ENCODE data around the gene GNLY. TPM values are rescaled to one million over a fixed set of nuclear protein-coding genes. Genes with fewer than 3 reads are reported as not detected.

GNLY gene
- total RNA-seq, 1 experiment from 2014 or later = not detected

- no peaks in the 10 kb centered on the region for H3K9me3 Mint-ChIP-seq (ENCODE audit: unreplicated experiment)
- CTCF ChIA-PET = interaction anchor here (1.2 kb wide), 1 partner anchor 41 kb away, joined by 7 read pairs; no protein-coding TSS in a partner anchor
Measured at GRCh38 chr2:85666435-85667316, 27.5 kb upstream of the GNLY start.

DNA sequence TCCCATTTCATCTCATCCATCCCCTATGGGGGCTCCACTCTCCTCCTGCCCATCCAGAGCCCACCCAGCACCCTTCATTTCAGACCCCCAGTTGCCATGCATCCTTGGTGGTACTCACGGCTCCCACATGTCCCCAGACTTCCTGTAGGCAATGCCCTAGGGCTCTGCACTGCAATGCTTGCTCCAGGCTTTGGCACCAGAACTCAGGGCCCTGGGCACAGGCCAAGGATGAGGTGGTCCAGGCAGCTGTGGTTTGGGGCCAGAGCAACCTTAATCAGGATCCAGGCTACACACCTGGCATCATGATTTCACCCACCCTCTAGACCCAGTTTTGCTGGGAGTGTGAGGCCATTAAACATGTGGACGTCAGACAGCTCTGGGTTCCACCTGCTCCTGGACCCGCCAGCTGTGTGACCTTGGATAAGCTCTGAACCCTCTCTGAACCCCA lies 26.6 kb upstream of the GNLY start:
- DNase-seq = no peak
- Mint-ChIP-seq H3K4me1 (ENCODE audit: low read depth, unreplicated experiment) (no peaks in the 10 kb centered on the region), H3K27me3 (ENCODE audit: insufficient read depth, unreplicated experiment) (peaks cover 3% of the 10 kb centered on the region), H3K36me3 (ENCODE audit: insufficient read depth, unreplicated experiment) (peaks cover 12% of the 10 kb centered on the region), H3K9me3 (ENCODE audit: unreplicated experiment) (no peaks in the 10 kb centered on the region), H3K27ac (ENCODE audit: unreplicated experiment) (no peak overlapping the region), H3K4me3 (ENCODE audit: unreplicated experiment) (no peak overlapping the region)
- H3K4me3 ChIP-seq (ENCODE audit: low read depth, low read length) = no peak overlapping the region
- H3K4me1 ChIP-seq = no peaks in the 10 kb centered on the region
- ChIA-PET CTCF (no interaction called here), POLR2A (no interaction called here)
- intact Hi-C loops (cut with micrococcal nuclease; ENCODE audit: unreplicated experiment) = no loop called here
- no peaks in the 10 kb centered on the region for H3K9me3 ChIP-seq
- H3K36me3 ChIP-seq (ENCODE audit: control insufficient read depth, insufficient read depth, low read length) = no peaks in the 10 kb centered on the region
- no peak for TF ChIP-seq CTCF (IDR thresholded peaks at IDR 0.05; ENCODE audit: insufficient read depth in 1 of 2, low read depth in 1 of 2, low read length in 1 of 2, severe bottlenecking in 1 of 2, unreplicated experiment in 1 of 2)
- no TSS peak for BruUV-seq (replicated peaks)
- no peaks in the 10 kb centered on the region for H3K27me3 ChIP-seq (replicated peaks; ENCODE audit: control insufficient read depth, insufficient read depth, low read length)

More at GRCh38 chr2:85666435-85667316, 27.5 kb upstream of the GNLY start:
- Histone ChIP-seq H3K27me3 (replicated peaks; ENCODE audit: control insufficient read depth, insufficient read depth, low read length) (no peaks in the 10 kb centered on the region), H3K4me3 (ENCODE audit: low read depth, low read length) (no peak overlapping the region), H3K36me3 (ENCODE audit: control insufficient read depth, insufficient read depth, low read length) (no peaks in the 10 kb centered on the region), H3K4me1 (no peaks in the 10 kb centered on the region), H3K9me3 (no peaks in the 10 kb centered on the region)
- no peak overlapping the region for H3K27ac Mint-ChIP-seq (ENCODE audit: unreplicated experiment)
- BruUV-seq (replicated peaks) = no TSS peak
- intact Hi-C loops (cut with micrococcal nuclease; ENCODE audit: unreplicated experiment) = no loop called here
- DNase-seq = no peak
- peaks cover 12% of the 10 kb centered on the region for H3K36me3 Mint-ChIP-seq (ENCODE audit: insufficient read depth, unreplicated experiment)
- no peak overlapping the region for H3K4me3 Mint-ChIP-seq (ENCODE audit: unreplicated experiment)
- no peaks in the 10 kb centered on the region for H3K4me1 Mint-ChIP-seq (ENCODE audit: low read depth, unreplicated experiment)
- POLR2A ChIA-PET = no interaction called here
- TF ChIP-seq CTCF (IDR thresholded peaks at IDR 0.05; ENCODE audit: insufficient read depth in 1 of 2, low read depth in 1 of 2, low read length in 1 of 2, severe bottlenecking in 1 of 2, unreplicated experiment in 1 of 2) = no peak
- no peaks in the 10 kb centered on the region for H3K27me3 Mint-ChIP-seq (ENCODE audit: insufficient read depth, unreplicated experiment)

DNA sequence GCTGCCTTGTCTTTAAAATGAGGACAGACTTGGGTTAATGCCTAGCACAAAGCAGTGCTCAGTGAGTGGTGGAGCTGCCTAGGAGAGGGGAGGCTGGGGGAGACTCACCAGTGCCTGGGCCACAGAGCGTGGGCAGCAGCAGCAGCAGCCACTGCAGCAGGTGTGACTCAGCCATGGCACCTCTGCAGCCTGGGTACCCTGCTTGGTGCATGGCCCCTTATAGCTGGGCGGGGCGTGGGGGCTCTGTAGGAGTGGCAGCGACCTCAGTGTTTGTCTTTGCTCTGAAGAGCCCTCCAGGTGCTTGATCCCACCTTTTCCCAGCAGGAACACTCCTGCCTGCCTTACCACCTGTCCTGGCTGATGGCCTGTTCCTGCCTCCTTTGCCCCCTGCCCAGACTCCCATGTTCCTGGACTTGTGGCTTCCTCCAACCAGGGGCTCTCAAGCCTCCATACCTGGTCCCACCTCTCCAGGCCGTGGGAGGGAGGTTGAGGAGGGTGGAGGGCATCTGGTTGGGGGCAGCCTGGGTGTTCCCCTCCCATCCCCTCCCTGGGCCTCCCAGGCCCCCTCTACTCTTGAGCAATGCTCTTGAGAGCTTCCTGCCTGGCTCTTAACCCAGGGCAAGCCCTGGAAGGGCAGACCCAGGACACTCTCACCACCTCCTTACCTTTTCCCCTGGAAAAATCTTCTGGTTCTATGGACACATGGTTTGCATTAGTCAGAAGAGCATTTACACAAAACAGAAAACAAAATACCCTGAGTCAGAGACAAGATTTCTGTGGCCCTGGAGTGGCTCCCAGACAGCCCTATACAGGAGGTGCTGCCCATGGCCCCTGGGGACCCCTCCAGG lies 25.9 kb upstream of the GNLY start, which contains the start of gene SFTPB:
Gene SFTPB, minus strand, starts transcription at position 191 of the 848 bp plus-strand sequence. Its CDS starts 16 bp downstream, at position 175.
- no peak for TF ChIP-seq CTCF (IDR thresholded peaks at IDR 0.05; ENCODE audit: insufficient read depth in 1 of 2, low read depth in 1 of 2, low read length in 1 of 2, severe bottlenecking in 1 of 2, unreplicated experiment in 1 of 2)
- BruUV-seq (replicated peaks) = no TSS peak
- no peaks in the 10 kb centered on the region for H3K9me3 ChIP-seq
- DNase-seq = no peak
- CTCF ChIA-PET = no interaction called here
- no peak within 1 kb of the TSS for H3K27ac Mint-ChIP-seq (ENCODE audit: unreplicated experiment)
- peaks cover 3% of the 10 kb centered on the region for H3K27me3 Mint-ChIP-seq (ENCODE audit: insufficient read depth, unreplicated experiment)
- H3K36me3 ChIP-seq (ENCODE audit: control insufficient read depth, insufficient read depth, low read length) = no peaks in the 10 kb centered on the region
- H3K4me1 Mint-ChIP-seq (ENCODE audit: low read depth, unreplicated experiment) = no peaks in the 10 kb centered on the region
- H3K36me3 Mint-ChIP-seq (ENCODE audit: insufficient read depth, unreplicated experiment) = peaks cover 9% of the 10 kb centered on the region
- POLR2A ChIA-PET = no interaction called here
- H3K27me3 ChIP-seq (replicated peaks; ENCODE audit: control insufficient read depth, insufficient read depth, low read length) = no peaks in the 10 kb centered on the region
- no peak within 1 kb of the TSS for H3K4me3 Mint-ChIP-seq (ENCODE audit: unreplicated experiment)
- intact Hi-C loops (cut with micrococcal nuclease; ENCODE audit: unreplicated experiment) = no loop called here
- no peaks in the 10 kb centered on the region for H3K4me1 ChIP-seq
- H3K4me3 ChIP-seq (ENCODE audit: low read depth, low read length) = no peak within 1 kb of the TSS
- no peaks in the 10 kb centered on the region for H3K9me3 Mint-ChIP-seq (ENCODE audit: unreplicated experiment)
